Left lung (tissue), 10 donors: ENCODE results near the gene PEX5L. TPM values are rescaled to one million over a fixed set of nuclear protein-coding genes. Genes with fewer than 3 reads are reported as not detected.
"Not testable (repeated sequence)": the region's sequence is repeated elsewhere in the genome, so short reads cannot be mapped to it uniquely, and the experiment has no call there.

Source experiments
- ATAC-seq: fragments of 200-7000 bp; cut with Tn5 transposase; one replicate; pipeline ENCODE4 v1.9.1; 2020; ENCODE audit warnings: moderate library complexity
- DNase-seq, 4 donors: peaks; one replicate each; pipeline ENCODE4 v3.0.0-alpha.2; 2013 to 2020
- H3K27ac ChIP-seq, 2 donors: fragments of 200-600 bp; sonication (generic) in 1 of 2; one replicate each; pipeline versions ENCODE4 v1.5.0 to v1.8.0; 2020 to 2021
- H3K27me3 ChIP-seq, 2 donors: fragments of 200-600 bp; sonication (generic) in 1 of 2; one replicate each; pipeline versions ENCODE4 v1.5.0 to v1.8.0; 2020 to 2021
- H3K36me3 ChIP-seq, 2 donors: fragments of 200-600 bp; sonication (generic) in 1 of 2; one replicate each; pipeline versions ENCODE4 v1.5.0 to v1.8.0; 2020 to 2021
- H3K4me1 ChIP-seq, 2 donors: fragments of 200-600 bp; one replicate each; pipeline ENCODE4 v1.8.0; 2021
- H3K4me3 ChIP-seq, 2 donors: fragments of 200-600 bp; sonication (generic) in 1 of 2; one replicate each; pipeline versions ENCODE4 v1.5.0 to v1.8.0; 2020 to 2021; ENCODE audit warnings: mild to moderate bottlenecking in 1 of 2
- H3K9me3 ChIP-seq, 2 donors: fragments of 200-600 bp; sonication (generic) in 1 of 2; one replicate each; pipeline versions ENCODE4 v1.5.0 to v1.8.0; 2020 to 2021
- intact Hi-C, 2 donors: fragments of 100-400 bp; cut with DNase I; formaldehyde crosslinking; loops; one replicate each; pipeline versions ENCODE4 v1.11.2 to v1.14.2; 2022
- polyA plus RNA-seq, 6 donors: library from polyadenylated mRNA; unstranded; fragments of 120-200 nt; gene quantifications; one replicate each; pipeline ENCODE4 v1.2.1, GENCODE V29; 2013; ENCODE audit not compliant: insufficient read length in 6 of 6
- total RNA-seq, 2 donors: library from RNA; stranded (reverse); fragmentation: NEBNext Ultra II Directional; extraction: Animal tissue kit (Norgen Biotek cat#: 25700); gene quantifications; one replicate each; pipeline ENCODE4 v1.2.1, GENCODE V29; 2021
- TF ChIP-seq, protein P1 (sequence below), 2 donors: fragments of 200-600 bp; sonication (generic) in 1 of 2; IDR thresholded peaks; one replicate each; pipeline versions ENCODE4 v1.5.0 to v1.8.0; 2021; ENCODE audit warnings: antibody characterized with exemption in 2 of 2
- donor health status: DM: no; HTN: yes; CAD: no.
- donor health status: DM: no; HTN: no; CAD: no.

PEX5L gene
- total and polyA plus RNA-seq, 8 donors, result 0.33 to 0.63 (median 0.49) TPM; not detected in 2

DNA sequence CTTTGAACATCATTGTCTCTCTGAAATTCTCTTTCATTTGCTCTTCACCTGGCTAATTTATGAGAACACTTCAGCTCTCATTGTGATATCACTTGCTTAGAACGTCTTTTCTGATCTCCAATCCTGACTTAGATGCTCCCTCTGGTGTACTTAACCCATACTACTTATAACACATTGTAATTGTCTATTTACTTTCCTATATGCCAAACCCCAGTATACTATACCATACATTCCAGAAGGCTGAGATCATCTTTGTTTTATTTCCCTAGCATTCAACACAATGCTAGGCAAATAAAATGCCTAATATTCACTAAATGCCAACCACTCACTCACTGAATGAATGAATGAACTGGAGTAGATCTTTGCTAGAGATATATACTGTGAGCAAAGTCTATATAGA is 27.0 kb upstream of the PEX5L start:
- ATAC-seq (no peak), DNase-seq (no peak)
- TF ChIP-seq, protein P1, sequence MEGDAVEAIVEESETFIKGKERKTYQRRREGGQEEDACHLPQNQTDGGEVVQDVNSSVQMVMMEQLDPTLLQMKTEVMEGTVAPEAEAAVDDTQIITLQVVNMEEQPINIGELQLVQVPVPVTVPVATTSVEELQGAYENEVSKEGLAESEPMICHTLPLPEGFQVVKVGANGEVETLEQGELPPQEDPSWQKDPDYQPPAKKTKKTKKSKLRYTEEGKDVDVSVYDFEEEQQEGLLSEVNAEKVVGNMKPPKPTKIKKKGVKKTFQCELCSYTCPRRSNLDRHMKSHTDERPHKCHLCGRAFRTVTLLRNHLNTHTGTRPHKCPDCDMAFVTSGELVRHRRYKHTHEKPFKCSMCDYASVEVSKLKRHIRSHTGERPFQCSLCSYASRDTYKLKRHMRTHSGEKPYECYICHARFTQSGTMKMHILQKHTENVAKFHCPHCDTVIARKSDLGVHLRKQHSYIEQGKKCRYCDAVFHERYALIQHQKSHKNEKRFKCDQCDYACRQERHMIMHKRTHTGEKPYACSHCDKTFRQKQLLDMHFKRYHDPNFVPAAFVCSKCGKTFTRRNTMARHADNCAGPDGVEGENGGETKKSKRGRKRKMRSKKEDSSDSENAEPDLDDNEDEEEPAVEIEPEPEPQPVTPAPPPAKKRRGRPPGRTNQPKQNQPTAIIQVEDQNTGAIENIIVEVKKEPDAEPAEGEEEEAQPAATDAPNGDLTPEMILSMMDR (IDR thresholded peaks at IDR 0.05), result no peak
- Histone ChIP-seq H3K27me3 (no peaks in the 10 kb centered on the region), H3K36me3 (no peaks in the 10 kb centered on the region), H3K4me3 (no peak overlapping the region), H3K9me3 (no peaks in the 10 kb centered on the region), H3K4me1 (no peaks in the 10 kb centered on the region), H3K27ac (no peak overlapping the region)
- intact Hi-C loops, result no loop called here

DNA sequence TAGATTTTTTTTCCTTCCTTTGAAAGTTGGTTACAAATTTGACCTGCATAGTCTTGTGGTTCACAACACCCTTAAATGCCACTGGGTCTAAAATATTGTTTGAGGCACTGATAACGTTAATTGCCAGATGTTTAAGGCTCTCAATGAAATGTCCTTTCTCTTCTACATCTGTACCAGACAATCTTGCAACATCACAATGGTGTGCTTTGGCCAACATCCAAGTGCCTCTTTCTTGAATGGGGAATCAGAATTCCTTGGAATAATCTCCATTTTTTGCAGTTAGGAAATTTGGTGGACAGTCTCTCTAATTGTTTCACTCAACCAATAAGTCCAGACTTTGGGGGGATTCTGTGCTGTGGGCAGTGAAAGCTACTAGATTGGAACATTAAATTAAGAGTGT is 26.0 kb upstream of the PEX5L start:
- Histone ChIP-seq H3K27ac (no peak overlapping the region), H3K4me1 (no peaks in the 10 kb centered on the region), H3K4me3 (no peak overlapping the region), H3K36me3 (no peaks in the 10 kb centered on the region), H3K9me3 (no peaks in the 10 kb centered on the region), H3K27me3 (no peaks in the 10 kb centered on the region)
- no peak for DNase-seq
- intact Hi-C loops, result no loop called here
- no peak for ATAC-seq
- TF ChIP-seq, protein P1 (IDR thresholded peaks at IDR 0.05), result no peak

DNA sequence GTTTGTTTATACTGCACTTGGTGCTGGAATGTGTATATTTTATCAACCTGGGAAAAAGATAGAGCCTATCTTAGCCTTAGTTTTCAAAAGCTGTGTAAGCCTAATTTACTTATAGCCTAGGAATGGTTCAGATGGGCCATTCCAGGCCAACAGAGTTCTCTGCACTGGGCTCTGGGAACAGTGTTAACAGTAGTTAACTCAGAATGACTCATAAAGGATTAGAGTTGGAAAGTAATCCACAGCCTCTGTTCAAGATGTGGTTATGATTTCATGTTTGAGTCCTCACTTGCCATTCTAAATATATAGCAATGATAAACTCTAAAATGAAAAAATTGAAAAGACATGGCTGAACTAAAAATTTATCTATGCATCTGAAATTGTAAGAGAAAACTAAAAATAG is 22.6 kb upstream of the PEX5L start:
- H3K27ac ChIP-seq, result no peak overlapping the region
- intact Hi-C loops, result no loop called here
- DNase-seq, result no peak
- no peak for ATAC-seq
- no peaks in the 10 kb centered on the region for H3K27me3 ChIP-seq
- no peaks in the 10 kb centered on the region for H3K36me3 ChIP-seq
- no peak overlapping the region for H3K4me3 ChIP-seq
- H3K4me1 ChIP-seq, result no peaks in the 10 kb centered on the region
- no peaks in the 10 kb centered on the region for H3K9me3 ChIP-seq
- TF ChIP-seq, protein P1 (IDR thresholded peaks at IDR 0.05), result no peak

DNA sequence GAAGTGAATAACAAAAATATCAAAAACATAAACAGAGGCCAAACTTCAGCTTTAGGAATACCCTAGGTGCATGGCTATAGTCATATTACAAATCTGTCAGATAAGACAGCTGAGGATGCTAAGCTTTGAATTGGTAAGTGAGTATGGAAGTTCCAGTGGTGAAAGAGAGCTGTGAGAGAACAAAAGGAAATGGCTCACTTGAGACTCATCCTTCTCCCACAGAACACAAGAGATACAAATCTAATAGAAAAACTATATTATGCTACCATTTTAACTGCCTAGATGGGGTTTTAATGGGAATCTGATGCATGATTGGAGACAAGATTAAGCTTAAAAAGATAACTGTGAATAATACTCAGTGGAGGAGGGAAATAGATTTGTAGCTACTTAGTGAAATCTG is 21.5 kb upstream of the PEX5L start:
- ATAC-seq, result no peak
- Histone ChIP-seq H3K4me3 (no peak overlapping the region), H3K27me3 (no peaks in the 10 kb centered on the region), H3K4me1 (no peaks in the 10 kb centered on the region), H3K27ac (no peak overlapping the region), H3K36me3 (no peaks in the 10 kb centered on the region), H3K9me3 (no peaks in the 10 kb centered on the region)
- DNase-seq, result no peak
- TF ChIP-seq, protein P1 (IDR thresholded peaks at IDR 0.05), result no peak
- intact Hi-C loops, result no loop called here

DNA sequence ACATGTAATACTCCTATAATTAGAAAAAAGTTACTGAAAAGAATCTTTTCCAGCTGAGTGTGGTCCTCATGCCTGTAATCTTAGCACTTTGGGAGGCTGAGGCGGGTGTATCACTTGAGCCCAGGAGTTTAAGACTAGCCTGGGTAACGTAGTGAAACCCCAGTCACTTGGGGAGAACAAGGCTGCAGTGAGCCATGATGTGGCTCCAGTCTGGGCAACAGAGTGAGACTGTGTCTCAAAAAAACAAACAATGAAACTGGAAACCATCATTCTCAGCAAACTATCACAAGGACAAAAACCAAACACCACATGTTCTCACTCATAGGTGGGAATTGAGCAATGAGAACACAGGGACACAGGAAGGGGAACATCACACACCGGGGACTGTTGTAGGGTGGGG is 18.9 kb upstream of the PEX5L start:
- DNase-seq, H3K4me3 ChIP-seq, H3K27me3 ChIP-seq, H3K4me1 ChIP-seq, H3K27ac ChIP-seq, ATAC-seq, H3K9me3 ChIP-seq, H3K36me3 ChIP-seq, intact Hi-C loops: not testable (repeated sequence)

DNA sequence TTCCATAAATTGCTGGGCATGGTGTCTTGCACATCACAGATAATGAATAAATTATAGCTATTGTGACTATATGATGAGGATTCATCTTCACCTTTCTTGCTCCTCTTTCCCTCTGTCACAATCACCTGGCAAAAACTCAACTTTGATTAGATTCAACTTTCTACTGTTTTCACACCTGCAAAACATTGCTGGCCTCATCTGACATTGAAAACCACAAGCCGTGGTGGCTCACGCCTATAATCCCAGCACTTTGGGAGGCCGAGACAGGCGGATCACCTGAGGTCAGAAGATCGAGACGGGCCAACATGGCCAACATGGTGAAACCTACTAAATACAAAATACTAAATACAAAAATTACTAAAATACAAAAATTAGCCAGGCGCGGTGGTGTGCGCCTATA is 12.7 kb upstream of the PEX5L start:
- H3K4me3 ChIP-seq, result no peak overlapping the region
- H3K4me1 ChIP-seq, result no peaks in the 10 kb centered on the region
- H3K27ac ChIP-seq, result no peak overlapping the region
- DNase-seq (no peak), ATAC-seq (no peak)
- H3K9me3 ChIP-seq, result no peaks in the 10 kb centered on the region
- TF ChIP-seq, protein P1 (IDR thresholded peaks at IDR 0.05), result no peak
- H3K27me3 ChIP-seq, result no peaks in the 10 kb centered on the region
- H3K36me3 ChIP-seq, result no peaks in the 10 kb centered on the region
- intact Hi-C loops, result no loop called here
